GM21717 (cell line): ENCODE measurements around the gene YY1AP1.
"Not testable (repeated sequence)": the region's sequence is repeated elsewhere in the genome, so short reads cannot be mapped to it uniquely, and the experiment has no call there.

Experiments used
- ATAC-seq: cut with Tn5 transposase; IDR thresholded peaks from one replicate; pipeline ENCODE4 v1.9.1; 2021; ENCODE audit warnings: mild to moderate bottlenecking, moderate library complexity; ENCODE audit not compliant: unreplicated experiment

Gene YY1AP1

GRCh38 chr1:155696524-155696923 lies 8.0 kb upstream of the YY1AP1 start:
- no peak for ATAC-seq

GRCh38 chr1:155695608-155696007 lies 7.0 kb upstream of the YY1AP1 start:
- ATAC-seq, result no peak

GRCh38 chr1:155695072-155695471 lies 6.5 kb upstream of the YY1AP1 start:
- ATAC-seq, result no peak

- ATAC-seq, result no peak
These were observed 5.6 kb upstream of the YY1AP1 start for GRCh38 chr1:155694167-155694566.

- ATAC-seq, result no peak
These were observed 3.5 kb upstream of the YY1AP1 start for GRCh38 chr1:155691992-155692528.

- not testable (repeated sequence) for ATAC-seq
These were observed 570 bp upstream of the YY1AP1 start, which contains the start of gene DAP3 for GRCh38 chr1:155689081-155689607. TSS of gene DAP3 (plus strand) at chr1:155689091. CDS start at chr1:155709780, 20,689 bp downstream.

- ATAC-seq, result peak; percentile 45
These were observed 760 bp downstream of the YY1AP1 start for GRCh38 chr1:155687705-155688323.

- no peak for ATAC-seq
These were observed 6.8 kb downstream of the YY1AP1 start for GRCh38 chr1:155681776-155682175.

GRCh38 chr1:155680531-155680930 lies 8.0 kb downstream of the YY1AP1 start:
- ATAC-seq, result no peak

- ATAC-seq, result not testable (repeated sequence)
These were observed 9.6 kb downstream of the YY1AP1 start for GRCh38 chr1:155678992-155679391.

- no peak for ATAC-seq
These were observed 10.5 kb downstream of the YY1AP1 start for GRCh38 chr1:155678027-155678426.

- no peak for ATAC-seq
These were observed 15.6 kb downstream of the YY1AP1 start for GRCh38 chr1:155673003-155673402.

GRCh38 chr1:155671750-155672149 lies 16.8 kb downstream of the YY1AP1 start:
- no peak for ATAC-seq

GRCh38 chr1:155669233-155670162 lies 19.1 kb downstream of the YY1AP1 start:
- no peak for ATAC-seq

- not testable (repeated sequence) for ATAC-seq
These were observed 27.3 kb downstream of the YY1AP1 start for GRCh38 chr1:155661239-155661638.

GRCh38 chr1:155657463-155657862 lies 31.1 kb downstream of the YY1AP1 start:
- ATAC-seq, result no peak

GRCh38 chr1:155652951-155653350 lies 35.6 kb downstream of the YY1AP1 start:
- no peak for ATAC-seq

- ATAC-seq, result no peak
These were observed 36.5 kb downstream of the YY1AP1 start for GRCh38 chr1:155651861-155652661.

GRCh38 chr1:155650231-155650757 lies 38.3 kb downstream of the YY1AP1 start:
- ATAC-seq, result no peak

- no peak for ATAC-seq
These were observed 38.9 kb downstream of the YY1AP1 start for GRCh38 chr1:155649676-155650075.
